GM12874 (cell line): ENCODE results near the gene SRGAP2.
"Not testable (repeated sequence)": the region's sequence is repeated elsewhere in the genome, so short reads cannot be mapped to it uniquely, and the experiment has no call there.

Source experiments
- TF ChIP-seq, protein P1 (sequence below): IDR thresholded peaks from 2 replicates; pipeline ENCODE4 v1.5.1; 2011; ENCODE audit warnings: low read depth, mild to moderate bottlenecking, control low read depth, low read length, moderate library complexity; ENCODE audit not compliant: insufficient read depth

The SRGAP2 gene

DNA sequence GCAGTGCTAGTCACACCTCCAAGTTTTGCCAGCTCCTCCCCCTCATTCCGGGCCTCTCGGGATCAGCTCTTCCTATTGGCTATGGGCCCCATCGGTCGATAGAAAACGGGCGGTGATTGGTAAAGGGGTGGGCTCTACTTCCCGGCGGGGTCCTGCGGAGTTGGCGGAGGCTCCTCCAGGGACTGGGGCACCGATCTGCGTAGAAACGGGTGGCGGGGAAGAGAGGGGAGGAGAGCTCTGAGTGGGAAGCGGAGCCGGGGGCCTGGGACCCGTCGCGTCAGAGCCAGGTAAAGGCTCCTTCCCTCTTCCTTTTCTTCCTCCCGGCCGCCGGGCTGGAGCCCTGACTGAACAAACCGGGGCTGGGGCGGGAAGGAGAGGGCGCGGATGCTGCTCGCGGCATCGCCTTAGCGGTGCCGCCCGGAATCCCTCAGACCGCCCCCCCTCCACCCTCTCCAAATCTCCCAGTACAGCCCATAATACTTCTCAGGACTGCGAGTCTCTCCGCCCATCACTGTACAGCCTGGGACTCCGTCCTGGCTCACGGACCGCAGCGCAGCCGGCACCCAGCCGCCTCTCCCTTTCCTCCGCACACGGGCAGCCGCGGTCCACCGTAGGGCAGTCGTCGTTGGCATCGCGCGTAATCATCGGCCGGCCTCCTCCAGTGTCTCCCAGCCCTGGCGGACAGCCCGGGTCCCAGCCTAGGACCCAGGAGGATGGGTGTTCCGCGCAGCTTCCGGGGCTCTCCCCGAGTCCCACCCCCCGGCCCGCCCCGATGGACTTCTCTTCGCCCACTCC is at the start of gene SRGAP2:
Gene SRGAP2 (plus strand): TSS at position 178 of the 795 bp plus-strand sequence. CDS start 2,430 bp downstream, outside the sequence.
- TF ChIP-seq, protein P1, sequence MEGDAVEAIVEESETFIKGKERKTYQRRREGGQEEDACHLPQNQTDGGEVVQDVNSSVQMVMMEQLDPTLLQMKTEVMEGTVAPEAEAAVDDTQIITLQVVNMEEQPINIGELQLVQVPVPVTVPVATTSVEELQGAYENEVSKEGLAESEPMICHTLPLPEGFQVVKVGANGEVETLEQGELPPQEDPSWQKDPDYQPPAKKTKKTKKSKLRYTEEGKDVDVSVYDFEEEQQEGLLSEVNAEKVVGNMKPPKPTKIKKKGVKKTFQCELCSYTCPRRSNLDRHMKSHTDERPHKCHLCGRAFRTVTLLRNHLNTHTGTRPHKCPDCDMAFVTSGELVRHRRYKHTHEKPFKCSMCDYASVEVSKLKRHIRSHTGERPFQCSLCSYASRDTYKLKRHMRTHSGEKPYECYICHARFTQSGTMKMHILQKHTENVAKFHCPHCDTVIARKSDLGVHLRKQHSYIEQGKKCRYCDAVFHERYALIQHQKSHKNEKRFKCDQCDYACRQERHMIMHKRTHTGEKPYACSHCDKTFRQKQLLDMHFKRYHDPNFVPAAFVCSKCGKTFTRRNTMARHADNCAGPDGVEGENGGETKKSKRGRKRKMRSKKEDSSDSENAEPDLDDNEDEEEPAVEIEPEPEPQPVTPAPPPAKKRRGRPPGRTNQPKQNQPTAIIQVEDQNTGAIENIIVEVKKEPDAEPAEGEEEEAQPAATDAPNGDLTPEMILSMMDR = not testable (repeated sequence)

DNA sequence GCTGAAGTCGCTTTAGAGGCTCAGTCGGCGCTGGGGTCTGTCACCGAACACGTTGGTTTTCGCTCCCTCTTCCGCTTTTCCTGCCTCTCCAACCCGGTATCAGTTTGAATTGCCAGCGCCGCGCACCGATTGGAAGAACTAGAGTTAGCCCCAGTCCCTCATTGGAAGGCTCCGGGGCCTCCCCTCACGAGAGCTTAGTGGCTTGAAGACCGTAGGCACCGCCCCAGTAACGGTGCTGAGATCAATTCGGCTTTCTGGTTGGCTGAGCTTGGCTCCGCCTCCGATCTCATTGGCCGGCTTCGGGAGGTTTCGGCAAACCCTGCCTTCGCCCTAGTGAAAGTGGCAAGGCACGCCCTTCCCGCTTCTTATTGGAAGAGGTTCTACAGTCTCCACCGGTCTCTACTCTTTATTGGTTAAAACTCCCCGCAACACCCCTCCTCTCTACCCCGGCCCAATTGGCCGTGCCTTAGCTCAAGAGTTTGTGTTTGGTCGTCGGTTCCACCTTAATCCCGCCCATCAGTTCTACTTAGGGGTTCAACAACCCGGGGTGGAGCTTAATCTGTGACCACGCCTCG is 465 bp upstream of the SRGAP2 start, which contains the start of gene FAM72A:
Gene FAM72A (minus strand): TSS at position 51 of the 575 bp plus-strand sequence. CDS start 814 bp downstream, outside the sequence.
- TF ChIP-seq, protein P1 = not testable (repeated sequence)
